Measurements from ENCODE around the gene KCNQ2.
"Not testable (repeated sequence)": the region's sequence is repeated elsewhere in the genome, so short reads cannot be mapped to it uniquely, and the experiment has no call there.

DNA sequence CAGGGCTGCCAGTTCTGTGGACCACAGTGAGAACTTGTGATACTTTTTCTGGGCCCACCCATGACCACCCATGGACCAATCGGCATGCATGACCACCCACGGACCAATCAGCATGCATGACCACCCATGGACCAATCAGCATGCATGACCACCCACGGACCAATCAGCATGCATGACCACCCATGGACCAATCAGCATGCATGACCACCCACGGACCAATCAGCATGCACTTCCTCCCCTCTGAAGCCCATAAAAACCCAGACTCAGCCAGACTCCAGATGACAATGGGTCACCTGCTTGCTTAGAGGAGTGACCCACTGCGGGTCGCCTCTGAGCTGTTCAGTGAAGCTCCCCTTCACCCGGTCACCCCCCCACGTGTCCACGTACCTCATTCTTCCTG lies 92.6 kb downstream of the KCNQ2 start:
- not testable (repeated sequence) for TF ChIP-seq GLIS3 (CRISPR knock-in tag; IDR thresholded peaks at IDR 0.05); ESRRG (CRISPR knock-in tag; IDR thresholded peaks at IDR 0.05); ZNF70 (CRISPR knock-in tag; IDR thresholded peaks at IDR 0.05); SNAI2 (CRISPR knock-in tag; IDR thresholded peaks at IDR 0.05); ZC3H10 (CRISPR knock-in tag; IDR thresholded peaks at IDR 0.05); ZFP30 (CRISPR knock-in tag; IDR thresholded peaks at IDR 0.05); ISL1 (CRISPR knock-in tag; IDR thresholded peaks at IDR 0.05); OSR1 (CRISPR knock-in tag; IDR thresholded peaks at IDR 0.05); ARNTL (CRISPR knock-in tag; IDR thresholded peaks at IDR 0.05; ENCODE audit: borderline replicate concordance, low read depth); CSDC2 (CRISPR knock-in tag; IDR thresholded peaks at IDR 0.05); BACH2 (CRISPR knock-in tag; IDR thresholded peaks at IDR 0.05; ENCODE audit: borderline replicate concordance)
- TF ChIP-seq, protein P1, sequence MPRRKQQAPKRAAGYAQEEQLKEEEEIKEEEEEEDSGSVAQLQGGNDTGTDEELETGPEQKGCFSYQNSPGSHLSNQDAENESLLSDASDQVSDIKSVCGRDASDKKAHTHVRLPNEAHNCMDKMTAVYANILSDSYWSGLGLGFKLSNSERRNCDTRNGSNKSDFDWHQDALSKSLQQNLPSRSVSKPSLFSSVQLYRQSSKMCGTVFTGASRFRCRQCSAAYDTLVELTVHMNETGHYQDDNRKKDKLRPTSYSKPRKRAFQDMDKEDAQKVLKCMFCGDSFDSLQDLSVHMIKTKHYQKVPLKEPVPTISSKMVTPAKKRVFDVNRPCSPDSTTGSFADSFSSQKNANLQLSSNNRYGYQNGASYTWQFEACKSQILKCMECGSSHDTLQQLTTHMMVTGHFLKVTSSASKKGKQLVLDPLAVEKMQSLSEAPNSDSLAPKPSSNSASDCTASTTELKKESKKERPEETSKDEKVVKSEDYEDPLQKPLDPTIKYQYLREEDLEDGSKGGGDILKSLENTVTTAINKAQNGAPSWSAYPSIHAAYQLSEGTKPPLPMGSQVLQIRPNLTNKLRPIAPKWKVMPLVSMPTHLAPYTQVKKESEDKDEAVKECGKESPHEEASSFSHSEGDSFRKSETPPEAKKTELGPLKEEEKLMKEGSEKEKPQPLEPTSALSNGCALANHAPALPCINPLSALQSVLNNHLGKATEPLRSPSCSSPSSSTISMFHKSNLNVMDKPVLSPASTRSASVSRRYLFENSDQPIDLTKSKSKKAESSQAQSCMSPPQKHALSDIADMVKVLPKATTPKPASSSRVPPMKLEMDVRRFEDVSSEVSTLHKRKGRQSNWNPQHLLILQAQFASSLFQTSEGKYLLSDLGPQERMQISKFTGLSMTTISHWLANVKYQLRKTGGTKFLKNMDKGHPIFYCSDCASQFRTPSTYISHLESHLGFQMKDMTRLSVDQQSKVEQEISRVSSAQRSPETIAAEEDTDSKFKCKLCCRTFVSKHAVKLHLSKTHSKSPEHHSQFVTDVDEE (CRISPR knock-in tag; IDR thresholded peaks at IDR 0.05), result not testable (repeated sequence)
- TF ChIP-seq, protein P2, sequence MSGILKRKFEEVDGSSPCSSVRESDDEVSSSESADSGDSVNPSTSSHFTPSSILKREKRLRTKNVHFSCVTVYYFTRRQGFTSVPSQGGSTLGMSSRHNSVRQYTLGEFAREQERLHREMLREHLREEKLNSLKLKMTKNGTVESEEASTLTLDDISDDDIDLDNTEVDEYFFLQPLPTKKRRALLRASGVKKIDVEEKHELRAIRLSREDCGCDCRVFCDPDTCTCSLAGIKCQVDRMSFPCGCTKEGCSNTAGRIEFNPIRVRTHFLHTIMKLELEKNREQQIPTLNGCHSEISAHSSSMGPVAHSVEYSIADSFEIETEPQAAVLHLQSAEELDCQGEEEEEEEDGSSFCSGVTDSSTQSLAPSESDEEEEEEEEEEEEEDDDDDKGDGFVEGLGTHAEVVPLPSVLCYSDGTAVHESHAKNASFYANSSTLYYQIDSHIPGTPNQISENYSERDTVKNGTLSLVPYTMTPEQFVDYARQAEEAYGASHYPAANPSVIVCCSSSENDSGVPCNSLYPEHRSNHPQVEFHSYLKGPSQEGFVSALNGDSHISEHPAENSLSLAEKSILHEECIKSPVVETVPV (CRISPR knock-in tag; IDR thresholded peaks at IDR 0.05), result not testable (repeated sequence)
- TF ChIP-seq, protein P3, sequence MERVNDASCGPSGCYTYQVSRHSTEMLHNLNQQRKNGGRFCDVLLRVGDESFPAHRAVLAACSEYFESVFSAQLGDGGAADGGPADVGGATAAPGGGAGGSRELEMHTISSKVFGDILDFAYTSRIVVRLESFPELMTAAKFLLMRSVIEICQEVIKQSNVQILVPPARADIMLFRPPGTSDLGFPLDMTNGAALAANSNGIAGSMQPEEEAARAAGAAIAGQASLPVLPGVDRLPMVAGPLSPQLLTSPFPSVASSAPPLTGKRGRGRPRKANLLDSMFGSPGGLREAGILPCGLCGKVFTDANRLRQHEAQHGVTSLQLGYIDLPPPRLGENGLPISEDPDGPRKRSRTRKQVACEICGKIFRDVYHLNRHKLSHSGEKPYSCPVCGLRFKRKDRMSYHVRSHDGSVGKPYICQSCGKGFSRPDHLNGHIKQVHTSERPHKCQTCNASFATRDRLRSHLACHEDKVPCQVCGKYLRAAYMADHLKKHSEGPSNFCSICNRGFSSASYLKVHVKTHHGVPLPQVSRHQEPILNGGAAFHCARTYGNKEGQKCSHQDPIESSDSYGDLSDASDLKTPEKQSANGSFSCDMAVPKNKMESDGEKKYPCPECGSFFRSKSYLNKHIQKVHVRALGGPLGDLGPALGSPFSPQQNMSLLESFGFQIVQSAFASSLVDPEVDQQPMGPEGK (CRISPR knock-in tag; IDR thresholded peaks at IDR 0.05; ENCODE audit: borderline replicate concordance), result not testable (repeated sequence)

Data from SK-N-SH treated with all-trans-retinoic acid at 6 μM for 48 hours (cell line).